ENCODE data around the gene BMS1.
A peak's percentile ranks its signal among the peaks of the same experiment; 100 is the strongest.
"Not testable (repeated sequence)": the region's sequence is repeated elsewhere in the genome, so short reads cannot be mapped to it uniquely, and the experiment has no call there.

The BMS1 gene

DNA sequence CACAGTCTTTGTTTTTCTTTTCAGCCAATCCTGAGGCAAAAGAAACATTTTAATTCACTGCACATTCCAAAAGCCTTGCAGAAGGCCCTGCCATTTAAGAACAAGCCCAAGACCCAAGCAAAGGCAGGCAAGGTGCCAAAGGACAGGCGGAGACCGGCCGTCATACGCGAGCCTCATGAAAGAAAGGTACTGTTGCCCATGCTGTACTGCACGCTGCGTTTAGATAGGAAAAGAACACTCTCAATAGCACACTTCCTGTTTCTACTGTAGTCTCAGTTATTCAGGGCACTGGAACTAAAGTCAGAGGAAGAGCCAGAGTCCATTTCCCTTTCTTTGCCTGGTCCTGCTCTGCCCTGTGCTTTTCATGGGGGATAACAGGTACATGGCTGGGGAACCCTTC, 47.6 kb downstream of the BMS1 start:
- peak; percentile 49; the same call in 1 of the 2 replicates for TF ChIP-seq SPI1 (IDR thresholded peaks at IDR 0.05; ENCODE audit: borderline replicate concordance, low read depth)
- TF ChIP-seq REST (IDR thresholded peaks at IDR 0.05; ENCODE audit: insufficient replicate concordance, low read depth), result no peak
- Histone ChIP-seq H3K27ac (replicated peaks) (no peak overlapping the region), H3K4me3 (replicated peaks; ENCODE audit: insufficient read depth, low read length) (no peak overlapping the region), H3K27me3 (ENCODE audit: insufficient read depth, poor library complexity, severe bottlenecking) (no peaks in the 10 kb centered on the region)
- DNase-seq (ENCODE audit: low read depth in 1 of 2, low spot score in 1 of 2), result no peak

GRCh38 chr10:42836096-42836495, 53.5 kb downstream of the BMS1 start:
- no peak overlapping the region for H3K27ac ChIP-seq (replicated peaks)
- no peak overlapping the region for H3K4me3 ChIP-seq (replicated peaks; ENCODE audit: insufficient read depth, low read length)
- no peak for DNase-seq (ENCODE audit: low read depth in 1 of 2, low spot score in 1 of 2)
- no peaks in the 10 kb centered on the region for H3K27me3 ChIP-seq (ENCODE audit: insufficient read depth, poor library complexity, severe bottlenecking)
- TF ChIP-seq SPI1 (IDR thresholded peaks at IDR 0.05; ENCODE audit: borderline replicate concordance, low read depth), result no peak
- TF ChIP-seq POLR2AphosphoS5 (IDR thresholded peaks at IDR 0.05; ENCODE audit: low read depth), result no peak
- TF ChIP-seq GABPA (IDR thresholded peaks at IDR 0.05; ENCODE audit: low read depth), result no peak
- TF ChIP-seq CTCF (IDR thresholded peaks at IDR 0.05; ENCODE audit: insufficient read depth, low read length), result no peak
- no peak for TF ChIP-seq REST (IDR thresholded peaks at IDR 0.05; ENCODE audit: insufficient replicate concordance, low read depth)

- Histone ChIP-seq H3K27me3 (ENCODE audit: insufficient read depth, poor library complexity, severe bottlenecking) (no peaks in the 10 kb centered on the region), H3K27ac (replicated peaks) (no peak overlapping the region), H3K4me3 (replicated peaks; ENCODE audit: insufficient read depth, low read length) (no peak overlapping the region)
- TF ChIP-seq SPI1 (IDR thresholded peaks at IDR 0.05; ENCODE audit: borderline replicate concordance, low read depth) (no peak), REST (IDR thresholded peaks at IDR 0.05; ENCODE audit: insufficient replicate concordance, low read depth) (no peak), GABPA (IDR thresholded peaks at IDR 0.05; ENCODE audit: low read depth) (no peak), CTCF (IDR thresholded peaks at IDR 0.05; ENCODE audit: insufficient read depth, low read length) (no peak), POLR2AphosphoS5 (IDR thresholded peaks at IDR 0.05; ENCODE audit: low read depth) (no peak)
- DNase-seq (ENCODE audit: low read depth in 1 of 2, low spot score in 1 of 2), result no peak
These were observed 54.3 kb downstream of the BMS1 start for GRCh38 chr10:42836771-42837468.

GRCh38 chr10:42844810-42845209, 62.2 kb downstream of the BMS1 start:
- not testable (repeated sequence) for H3K27ac ChIP-seq (replicated peaks); DNase-seq (ENCODE audit: low read depth in 1 of 2, low spot score in 1 of 2); H3K4me3 ChIP-seq (replicated peaks; ENCODE audit: insufficient read depth, low read length); H3K27me3 ChIP-seq (ENCODE audit: insufficient read depth, poor library complexity, severe bottlenecking)

- not testable (repeated sequence) for H3K27me3 ChIP-seq (ENCODE audit: insufficient read depth, poor library complexity, severe bottlenecking); H3K4me3 ChIP-seq (replicated peaks; ENCODE audit: insufficient read depth, low read length); DNase-seq (ENCODE audit: low read depth in 1 of 2, low spot score in 1 of 2); H3K27ac ChIP-seq (replicated peaks)
These were observed 64.7 kb downstream of the BMS1 start for GRCh38 chr10:42847261-42847660.
